ENCODE results near the gene ABLIM1.

ABLIM1 gene

DNA sequence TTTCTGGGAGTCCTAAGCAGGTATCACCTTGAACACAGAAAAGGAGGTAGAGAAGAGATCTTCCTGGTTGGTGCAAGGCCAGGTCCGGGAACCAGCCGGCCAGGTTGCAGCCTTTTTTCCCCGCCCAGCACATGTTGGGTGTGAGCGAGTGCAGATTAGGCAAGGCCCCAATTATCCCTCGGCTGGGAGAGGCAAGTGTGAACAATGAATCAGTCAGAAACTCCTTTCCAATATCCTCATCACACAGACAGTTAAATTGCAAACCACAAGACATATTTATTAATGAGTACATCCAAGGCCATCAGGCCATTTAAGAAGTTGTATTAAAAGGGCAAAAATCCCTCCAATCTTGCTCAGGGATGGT is 138.8 kb downstream of the ABLIM1 start:
- DNase-seq (ENCODE audit: low read depth in 1 of 2, low spot score in 1 of 2): no peak

DNA sequence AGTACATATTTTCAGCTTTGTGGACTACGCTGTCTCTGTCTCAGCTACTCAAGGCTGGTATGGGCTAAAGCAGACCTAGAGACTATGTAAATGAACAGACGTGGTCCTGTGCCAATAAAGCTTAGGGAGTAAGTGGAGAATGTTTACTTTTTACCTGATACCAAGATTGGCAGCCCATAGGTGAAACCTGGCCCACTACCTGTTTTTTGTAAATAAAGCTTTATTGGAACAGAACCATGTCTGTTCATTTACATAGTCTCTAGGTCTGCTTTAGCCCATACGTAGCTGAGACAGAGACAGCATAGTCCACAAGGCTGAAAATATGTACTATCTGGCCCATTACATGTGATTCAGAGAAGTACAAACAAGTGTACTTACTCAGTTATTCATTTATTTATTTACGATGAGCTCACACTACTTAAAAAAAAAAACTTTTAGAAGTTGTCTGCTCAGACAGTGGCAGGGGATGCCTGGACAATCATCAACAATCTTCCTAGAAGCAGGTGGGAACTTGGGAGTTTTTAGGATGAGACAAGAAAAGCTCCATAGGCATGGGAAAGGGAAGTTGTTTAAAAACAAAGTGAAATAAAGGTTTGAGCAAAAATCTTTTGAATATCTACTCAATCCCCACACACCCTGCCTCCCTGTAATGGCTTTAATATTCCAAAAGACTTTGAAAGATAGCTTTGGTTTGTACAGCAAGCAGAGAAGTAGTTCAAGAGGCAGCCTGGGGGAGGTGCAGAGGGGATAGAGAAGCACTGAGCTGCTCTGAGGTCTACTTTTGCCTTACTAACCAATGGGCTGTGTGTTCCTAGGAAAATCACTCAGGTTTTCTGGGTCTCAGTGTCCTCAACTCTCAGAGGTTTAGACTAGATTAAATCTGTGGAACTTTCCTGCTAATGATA is 139.4 kb downstream of the ABLIM1 start:
- DNase-seq (ENCODE audit: low read depth in 1 of 2, low spot score in 1 of 2): no peak

DNA sequence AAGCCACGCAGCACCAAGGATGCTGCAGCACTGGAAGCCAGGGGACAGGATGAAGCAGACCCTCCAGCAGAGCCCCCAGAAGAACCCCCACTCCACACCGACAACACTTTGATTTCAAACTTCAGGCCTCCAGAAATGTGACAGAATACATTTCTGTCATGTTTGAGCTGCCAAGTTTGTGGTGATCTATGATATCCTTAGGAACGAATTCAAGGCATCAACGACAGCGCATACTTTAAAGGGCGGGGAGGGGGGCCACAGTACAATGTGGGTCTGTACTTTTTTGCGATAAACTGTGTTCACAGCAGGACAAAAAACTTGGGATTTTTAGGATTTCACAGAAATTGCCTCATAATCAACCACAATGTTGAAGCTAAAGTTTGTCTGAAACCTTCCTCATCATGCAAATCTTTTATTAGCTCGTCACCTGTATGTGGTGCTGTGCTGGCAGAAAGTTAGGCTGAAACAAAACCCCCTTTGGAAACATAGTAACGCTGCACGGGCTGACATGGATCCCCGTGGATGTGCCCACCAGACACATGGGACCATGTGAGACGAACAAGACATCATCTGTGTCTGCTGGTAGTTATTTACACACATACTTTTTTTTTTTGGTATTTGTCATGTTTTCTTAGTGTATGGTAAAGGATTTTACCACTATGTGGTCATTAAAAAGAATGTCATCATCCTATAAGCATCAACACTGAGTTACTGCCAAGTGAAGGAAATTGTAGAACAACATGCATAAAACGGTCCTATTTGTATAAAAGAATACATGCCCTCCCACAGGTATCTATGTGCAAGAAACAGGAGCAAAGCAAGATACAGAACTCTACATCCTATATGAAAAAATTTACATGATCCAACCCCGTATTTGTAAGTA is 140.5 kb downstream of the ABLIM1 start:
- no peak for DNase-seq (ENCODE audit: low read depth in 1 of 2, low spot score in 1 of 2)

DNA sequence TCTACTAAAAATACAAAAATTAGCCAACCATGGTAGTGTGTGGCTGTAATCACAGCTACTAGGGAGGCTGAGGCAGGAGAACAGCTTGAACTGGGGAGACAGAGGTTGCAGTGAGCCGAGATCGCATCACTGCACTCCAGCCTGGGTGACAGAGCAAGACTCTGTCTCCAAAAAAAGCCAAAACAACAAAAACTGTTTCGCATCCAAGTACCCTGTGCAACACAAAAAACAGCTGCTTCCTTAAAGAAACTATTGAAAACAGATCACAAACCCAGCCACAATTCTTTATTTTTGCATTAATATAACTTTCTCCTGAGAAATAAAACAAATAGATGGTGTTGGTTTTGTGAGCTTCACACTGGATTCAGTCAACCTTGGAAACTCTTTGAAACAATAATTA is 141.7 kb downstream of the ABLIM1 start:
- DNase-seq (ENCODE audit: low read depth in 1 of 2, low spot score in 1 of 2): no peak

DNA sequence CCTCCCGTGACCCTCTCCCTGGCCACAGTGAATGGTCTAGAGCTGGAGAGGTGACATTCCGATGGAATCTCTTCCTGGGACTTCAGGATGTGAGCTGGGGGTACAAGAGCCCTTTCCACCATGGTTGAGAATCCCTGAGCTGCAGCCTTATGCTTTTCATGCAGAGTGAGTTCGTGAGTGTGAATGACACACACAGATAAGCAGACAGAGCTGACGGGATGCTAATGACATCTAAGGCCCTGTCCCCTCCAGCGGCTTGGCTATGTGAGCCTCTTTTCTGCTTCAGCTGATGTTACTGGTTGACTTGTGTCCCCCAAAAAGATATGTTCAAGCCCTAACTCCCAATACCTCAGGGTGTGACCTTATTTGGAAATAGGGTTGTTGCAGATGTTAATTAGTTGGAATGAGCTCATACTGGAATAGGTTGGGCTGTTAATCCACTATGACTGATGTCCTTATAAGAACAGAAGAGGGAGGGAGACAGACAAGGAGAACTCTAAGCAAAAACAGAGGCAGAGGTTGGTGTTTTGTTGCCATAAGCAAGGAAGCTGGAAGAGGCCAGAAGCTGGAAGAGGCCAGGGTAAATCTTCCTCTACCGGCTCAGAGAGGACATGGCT is 142.7 kb downstream of the ABLIM1 start:
- DNase-seq (ENCODE audit: low read depth in 1 of 2, low spot score in 1 of 2): no peak

DNA sequence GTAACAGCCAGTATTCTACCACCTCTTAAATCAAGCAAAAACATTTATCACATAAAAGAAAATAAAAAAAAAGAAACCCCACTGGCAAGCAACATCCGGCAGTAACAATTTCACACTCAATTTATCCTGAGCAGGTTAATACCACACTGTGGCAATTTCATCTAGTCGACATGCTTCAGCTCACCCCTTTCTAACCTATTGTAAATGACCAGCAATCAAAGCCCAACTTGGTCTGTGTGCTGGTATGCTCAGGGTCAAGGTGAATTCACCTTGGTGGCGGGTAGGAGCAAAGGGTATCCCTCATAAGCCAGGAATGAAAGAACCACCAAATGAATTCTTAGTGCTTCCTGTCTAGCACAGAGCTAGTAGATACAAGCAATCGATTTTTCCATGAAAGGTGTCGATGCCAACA is 144.7 kb downstream of the ABLIM1 start:
- DNase-seq (ENCODE audit: low read depth in 1 of 2, low spot score in 1 of 2): no peak

DNA sequence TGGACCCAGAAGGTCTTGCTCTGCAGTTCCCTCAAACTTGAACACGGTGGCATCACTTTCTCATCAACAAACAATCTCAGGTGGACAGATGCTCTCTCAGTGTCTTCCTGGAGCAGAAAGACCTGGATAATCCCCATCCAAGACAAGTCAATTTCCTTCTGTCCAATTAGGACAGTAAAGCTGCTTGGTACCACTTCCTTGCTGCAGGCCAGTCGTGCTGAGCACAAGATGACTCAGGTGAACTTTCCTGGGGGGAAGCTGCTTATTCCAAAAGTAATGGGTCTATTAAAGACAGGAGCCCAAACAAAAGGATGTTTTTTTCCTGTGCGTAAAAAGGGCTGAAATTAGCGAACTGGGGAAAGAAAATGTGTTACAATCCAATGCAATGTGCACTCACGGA is 146.2 kb downstream of the ABLIM1 start:
- no peak for DNase-seq (ENCODE audit: low read depth in 1 of 2, low spot score in 1 of 2)

DNA sequence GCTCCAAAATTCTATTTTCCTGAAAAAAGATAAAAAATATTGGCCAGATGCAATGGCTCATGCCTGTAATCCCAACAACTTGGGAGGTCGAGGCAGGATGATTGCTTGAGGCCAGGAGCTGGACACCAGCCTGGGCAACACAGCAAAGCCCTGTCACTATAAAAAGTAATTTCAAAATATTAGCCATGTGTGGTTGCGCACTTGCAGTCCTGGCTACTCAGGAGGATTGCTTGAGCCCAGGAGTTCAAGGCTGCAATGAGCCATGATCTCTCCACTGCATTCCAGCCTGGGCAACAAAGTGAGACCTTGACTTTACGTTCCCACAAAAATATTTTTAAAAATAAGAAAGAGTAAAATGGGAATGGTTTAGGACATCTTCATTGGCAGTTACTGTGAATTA is 149.7 kb downstream of the ABLIM1 start:
- no peak for DNase-seq (ENCODE audit: low read depth in 1 of 2, low spot score in 1 of 2)

DNA sequence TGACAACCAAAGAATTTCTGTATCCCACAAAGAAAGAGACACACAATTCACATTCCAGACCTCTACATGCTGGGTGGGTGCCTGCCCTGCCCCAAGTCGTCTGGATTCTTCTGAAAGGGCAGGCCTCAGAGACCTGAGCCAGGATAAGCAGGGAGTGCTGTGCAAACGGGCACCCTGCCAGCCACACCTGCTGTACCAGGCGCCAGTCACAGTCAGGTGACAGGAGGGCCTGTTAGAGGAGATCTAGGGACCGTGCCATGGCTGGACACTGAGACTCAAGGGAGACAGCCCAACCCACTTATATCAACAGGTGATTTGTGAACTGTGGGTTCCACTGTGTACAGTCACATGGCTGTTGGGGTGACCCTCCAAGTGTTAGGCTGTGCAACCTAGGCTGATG is 150.6 kb downstream of the ABLIM1 start:
- no peak for DNase-seq (ENCODE audit: low read depth in 1 of 2, low spot score in 1 of 2)

DNA sequence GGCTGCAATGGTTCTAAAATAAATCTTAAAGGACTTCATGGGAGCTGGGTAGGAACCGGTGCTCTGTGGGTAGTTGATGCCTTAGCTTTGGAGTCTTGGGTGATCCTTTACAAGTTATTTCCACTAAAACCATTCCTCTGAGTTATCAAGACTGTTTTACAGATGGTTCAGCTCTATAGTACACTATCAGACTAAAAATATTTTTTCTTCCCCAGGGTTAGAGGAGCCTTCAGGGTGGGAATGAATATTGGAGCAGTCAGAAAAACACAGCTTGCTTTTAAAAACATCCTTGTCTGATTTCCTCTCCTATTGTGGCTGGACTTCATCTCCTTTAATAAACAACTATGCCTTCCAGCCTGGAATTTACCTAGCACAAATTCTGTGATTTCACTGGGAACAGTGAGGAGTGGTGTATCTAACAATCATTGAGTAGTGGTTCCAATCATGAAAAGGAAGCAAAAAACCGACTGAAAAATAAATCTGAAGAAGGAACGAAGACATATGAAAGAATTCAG is 151.1 kb downstream of the ABLIM1 start:
- no peak for DNase-seq (ENCODE audit: low read depth in 1 of 2, low spot score in 1 of 2)

DNA sequence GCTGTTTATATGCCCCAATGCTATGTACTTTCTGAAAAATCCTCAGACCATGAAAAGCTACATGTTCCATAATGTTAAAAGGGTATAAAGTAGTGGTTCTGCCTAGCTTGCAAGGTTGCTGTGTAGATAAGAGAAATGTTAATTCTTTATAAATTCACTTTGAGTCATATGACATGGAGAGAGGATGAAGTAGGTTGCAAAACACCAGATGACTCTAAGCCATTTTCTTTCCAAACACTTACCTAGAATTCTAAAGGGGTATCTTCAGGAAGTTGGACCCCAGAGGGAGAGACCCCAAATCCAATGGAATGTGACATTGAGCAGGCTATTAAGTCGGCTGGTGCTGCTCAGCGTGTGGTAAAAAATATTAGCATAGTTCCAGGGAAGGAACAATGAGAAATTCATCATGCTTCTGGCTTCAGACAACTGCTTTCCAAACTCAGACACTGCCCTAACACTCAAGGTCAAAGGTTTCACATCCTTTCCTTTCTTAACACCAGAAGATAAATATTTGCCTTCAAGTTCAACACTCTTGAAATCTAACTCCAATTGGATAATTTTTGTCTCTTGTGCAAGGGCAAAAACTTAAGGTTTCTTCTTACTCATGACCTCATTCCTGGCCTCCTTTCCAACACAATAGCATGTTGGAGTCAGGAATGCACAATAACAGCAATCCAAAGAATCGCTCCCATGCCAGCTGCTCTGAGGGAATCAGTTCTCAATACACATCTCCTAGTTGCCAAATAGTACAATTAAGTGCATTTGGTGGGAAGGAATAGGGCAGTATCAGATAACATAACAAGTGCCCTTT is 153.1 kb downstream of the ABLIM1 start:
- no peak for DNase-seq (ENCODE audit: low read depth in 1 of 2, low spot score in 1 of 2)

DNA sequence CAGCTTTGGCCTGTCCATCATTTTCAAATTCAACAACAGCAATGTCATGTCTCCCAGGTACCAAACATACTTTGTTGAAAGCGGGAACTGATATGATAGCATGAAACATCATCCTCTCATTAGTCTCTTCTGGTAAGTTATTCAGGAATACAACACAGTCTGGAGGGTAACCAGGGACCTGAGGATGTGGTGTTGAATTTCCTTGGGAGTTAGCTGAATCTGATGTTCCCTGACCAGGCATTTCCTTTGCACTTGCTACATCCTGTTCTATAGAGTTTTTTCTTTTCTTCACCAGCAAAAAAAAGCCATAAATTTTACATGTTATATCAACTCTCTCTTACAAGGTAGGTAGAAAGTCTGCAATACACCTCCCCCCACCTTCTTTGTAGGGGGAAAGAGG is 156.0 kb downstream of the ABLIM1 start:
- DNase-seq (ENCODE audit: low read depth in 1 of 2, low spot score in 1 of 2): no peak

DNA sequence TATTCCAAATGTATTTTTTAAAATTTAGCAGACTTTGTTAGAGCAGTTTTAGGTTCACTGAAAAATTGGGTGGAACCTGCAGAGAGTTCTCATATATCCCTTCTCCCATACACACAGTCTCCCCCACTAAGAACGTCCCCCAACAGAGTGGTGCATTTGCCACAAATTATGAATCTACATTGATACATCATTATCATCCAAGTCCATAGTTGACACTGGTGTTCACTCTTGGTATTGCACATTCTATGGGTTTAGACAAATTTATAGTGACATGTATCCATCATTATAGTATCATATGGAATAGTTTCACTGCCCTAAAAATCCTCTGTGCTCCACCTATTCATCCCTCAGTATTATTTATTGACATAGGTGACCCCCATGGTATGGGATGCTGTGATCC is 156.4 kb downstream of the ABLIM1 start:
- DNase-seq (ENCODE audit: low read depth in 1 of 2, low spot score in 1 of 2): no peak

DNA sequence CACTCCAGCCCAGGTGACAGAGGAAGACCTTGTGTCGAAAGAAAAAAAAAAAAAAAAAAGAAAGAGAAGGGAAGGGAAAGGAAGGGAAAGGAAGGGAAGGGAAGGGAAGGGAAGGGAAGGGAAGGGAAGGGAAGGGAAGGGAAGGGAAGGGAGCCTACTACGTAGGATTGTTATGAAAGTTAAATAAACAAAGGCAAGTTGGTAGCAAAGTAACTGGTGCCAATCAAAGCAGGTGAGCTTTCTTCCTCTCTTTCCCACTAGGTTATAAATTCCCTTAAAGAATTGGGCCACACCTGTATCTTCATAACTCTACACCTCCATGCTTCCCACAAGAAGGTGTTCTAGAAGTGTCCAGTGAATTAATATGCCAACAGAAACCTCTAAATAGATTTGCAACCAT is 157.4 kb downstream of the ABLIM1 start:
- DNase-seq (ENCODE audit: low read depth in 1 of 2, low spot score in 1 of 2): no peak

DNA sequence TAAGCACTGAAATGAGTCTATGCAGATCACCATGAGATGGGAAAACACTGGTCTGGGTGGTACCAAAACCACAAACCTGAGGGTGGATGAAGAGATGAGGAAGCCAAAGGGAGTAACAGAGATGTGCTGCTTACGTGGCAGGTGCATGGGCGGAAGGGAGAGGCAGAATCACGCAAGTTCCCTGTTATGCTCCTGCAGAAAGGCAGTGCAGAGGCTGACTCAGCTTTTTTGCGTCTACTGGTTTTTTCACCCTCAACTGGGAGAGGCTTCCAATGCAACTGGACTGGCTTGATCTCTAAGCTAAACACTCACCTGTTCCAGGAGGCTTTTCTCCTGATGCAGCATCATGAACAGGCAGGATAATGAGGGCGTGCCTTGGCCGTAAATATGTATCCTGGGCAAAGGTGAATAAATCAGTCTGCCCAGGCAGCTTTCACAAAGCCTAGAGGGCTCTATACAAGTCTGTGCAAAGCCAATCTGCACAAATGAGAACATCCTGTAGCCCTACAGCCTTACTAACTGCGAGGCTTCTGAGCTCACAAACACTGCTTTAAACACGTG is 158.4 kb downstream of the ABLIM1 start:
- DNase-seq (ENCODE audit: low read depth in 1 of 2, low spot score in 1 of 2): peak in 1 of 2 donors; percentile 58

DNA sequence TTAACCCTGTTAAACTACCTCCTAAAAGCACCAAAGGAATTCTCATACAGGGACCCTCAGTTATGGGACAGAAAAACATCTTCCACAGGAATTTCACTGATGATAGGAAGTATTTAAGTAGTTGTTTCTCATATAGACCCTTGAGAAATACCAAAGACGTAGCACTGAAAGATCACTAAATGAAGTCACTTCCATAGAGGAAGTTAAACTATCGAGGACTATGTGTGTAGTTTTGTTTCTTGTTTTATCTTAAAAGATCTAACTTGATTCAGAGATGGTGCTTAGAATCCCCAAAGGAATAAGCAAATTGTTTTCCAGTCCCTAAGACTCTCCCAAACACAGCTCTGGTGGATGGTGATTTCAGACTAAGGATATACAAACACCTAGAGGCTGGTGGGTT is 159.0 kb downstream of the ABLIM1 start:
- no peak for DNase-seq (ENCODE audit: low read depth in 1 of 2, low spot score in 1 of 2)

DNA sequence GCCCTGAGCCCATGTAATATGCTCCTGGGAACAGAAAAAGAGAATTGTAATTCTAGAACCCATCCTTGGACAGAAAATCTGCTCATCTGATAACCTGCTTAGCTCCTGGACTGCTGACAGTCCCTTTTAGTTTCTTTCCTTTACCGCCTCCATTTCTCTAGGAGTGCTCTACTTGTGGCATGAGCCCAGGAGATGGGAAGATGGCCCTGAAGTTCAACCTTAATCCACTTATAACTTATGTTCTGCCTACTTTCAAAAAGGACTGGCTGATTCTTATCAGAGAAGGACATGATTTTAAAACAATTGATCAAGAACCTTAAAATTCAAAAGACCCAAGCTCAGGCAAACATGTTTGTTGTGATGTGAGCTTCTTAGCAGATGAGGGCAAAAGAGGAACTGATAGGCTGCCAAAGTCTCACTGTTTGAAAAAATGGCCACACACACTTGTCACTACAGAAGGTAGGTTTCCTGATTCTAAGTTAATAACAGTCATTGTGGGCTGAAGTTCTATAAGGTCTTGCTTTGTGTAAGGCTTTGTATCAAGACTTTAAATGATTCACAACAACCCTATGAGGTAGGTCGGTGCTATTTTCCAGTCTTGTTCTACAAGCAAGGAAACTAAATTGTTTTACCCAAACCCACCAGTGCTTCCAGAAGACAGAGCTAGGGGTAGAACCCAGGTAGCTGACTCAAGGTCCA is 159.5 kb downstream of the ABLIM1 start:
- no peak for DNase-seq (ENCODE audit: low read depth in 1 of 2, low spot score in 1 of 2)

DNA sequence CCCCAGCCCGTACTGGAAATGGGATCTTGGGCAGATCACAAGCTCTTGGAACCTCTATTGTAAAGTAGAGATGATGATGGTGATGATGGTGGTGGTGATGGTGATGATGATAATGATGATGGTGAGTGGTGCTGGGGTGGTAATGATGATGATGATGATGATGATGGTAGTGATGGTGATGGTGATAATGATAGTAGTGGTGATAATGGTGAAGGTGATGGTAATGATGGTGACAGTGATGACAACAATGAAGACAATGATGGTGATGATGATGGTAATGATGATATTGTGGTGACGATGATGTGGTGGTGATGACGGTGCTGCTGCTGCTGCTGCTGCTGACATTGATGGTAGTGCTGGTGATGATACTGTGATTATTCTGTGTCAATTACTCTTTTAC is 162.8 kb downstream of the ABLIM1 start:
- no peak for DNase-seq (ENCODE audit: low read depth in 1 of 2, low spot score in 1 of 2)

DNA sequence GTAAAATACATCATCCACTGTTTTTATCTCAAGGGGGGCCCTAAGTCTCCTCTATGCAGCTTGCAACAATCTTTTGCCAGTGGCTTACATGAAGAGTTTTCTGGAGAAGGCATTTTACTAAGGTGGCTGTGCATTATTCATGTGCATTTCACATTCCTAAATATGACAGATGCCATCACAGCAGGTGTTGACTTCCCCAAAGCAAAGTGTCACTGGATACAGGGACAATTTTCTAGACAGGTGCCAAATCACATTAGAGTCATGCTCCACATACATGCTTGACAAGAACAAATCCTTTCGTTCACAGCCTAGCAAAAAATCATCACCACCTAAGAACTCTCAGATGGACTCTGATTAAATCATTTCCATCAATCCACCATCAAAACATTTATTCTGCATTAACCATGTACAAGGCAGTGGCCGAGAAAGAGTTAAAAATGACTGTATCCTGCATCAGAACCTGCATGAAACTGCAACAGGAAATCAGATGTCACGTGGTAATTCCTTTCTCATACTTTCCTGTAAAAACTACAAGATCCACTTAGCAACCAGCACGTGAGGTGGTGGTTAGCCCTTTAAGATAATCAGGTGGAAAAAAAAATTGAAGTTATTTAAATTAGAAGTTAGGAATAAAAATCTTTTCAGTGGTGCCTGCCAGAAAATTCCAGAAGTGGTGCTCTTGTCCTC is 165.6 kb downstream of the ABLIM1 start:
- no peak for DNase-seq (ENCODE audit: low read depth in 1 of 2, low spot score in 1 of 2)

All from stimulated activated CD4-positive, alpha-beta T cell treated with anti-CD3 and anti-CD28 coated beads, Interleukin-15, amount 100 ng/mL, for 1 hour (primary cell).